HepG2 (cell line): ENCODE data around the gene SLC10A1. TPM values are rescaled to one million over a fixed set of nuclear protein-coding genes. Genes with fewer than 3 reads are reported as not detected.

Experiments used
- NR2F2 ChIP-seq: IDR thresholded peaks from 2 replicates; pipeline ENCODE4 v1.6.1; 2012; ENCODE audit warnings: low read depth, inconsistent platforms, borderline replicate concordance
- RFX3 ChIP-seq: IDR thresholded peaks from 2 replicates; pipeline ENCODE4 v1.6.1; 2016; ENCODE audit warnings: missing biosample characterization, missing genetic modification reagents
- TBP ChIP-seq: sonication (generic); formaldehyde crosslinking; IDR thresholded peaks from 2 replicates; pipeline ENCODE4 v1.5.0; 2020; ENCODE audit warnings: missing genetic modification reagents
- ZFYVE20 ChIP-seq: sonication (generic); formaldehyde crosslinking; IDR thresholded peaks from 2 replicates; pipeline ENCODE4 v1.8.0; 2023; ENCODE audit warnings: low read depth, mild to moderate bottlenecking, moderate library complexity, missing genetic modification reagents, borderline replicate concordance
- ZMYM4 ChIP-seq: sonication (generic); formaldehyde crosslinking; IDR thresholded peaks from 2 replicates; pipeline ENCODE4 v1.8.1; 2023; ENCODE audit warnings: mild to moderate bottlenecking, missing genetic modification reagents
- ZNF160 ChIP-seq: sonication (generic); formaldehyde crosslinking; IDR thresholded peaks from 2 replicates; pipeline ENCODE4 v1.8.0; 2022; ENCODE audit warnings: mild to moderate bottlenecking, inconsistent platforms, missing genetic modification reagents
- ZNF350 ChIP-seq: sonication (generic); formaldehyde crosslinking; IDR thresholded peaks from 2 replicates; pipeline ENCODE4 v1.4.0; 2020; ENCODE audit warnings: mild to moderate bottlenecking, low read depth, missing genetic modification reagents, borderline replicate concordance
- ZNF367 ChIP-seq: sonication (generic); formaldehyde crosslinking; IDR thresholded peaks from 2 replicates; pipeline ENCODE4 v1.4.0; 2020; ENCODE audit warnings: missing genetic modification reagents, borderline replicate concordance
- ZSCAN20 ChIP-seq: sonication (generic); formaldehyde crosslinking; IDR thresholded peaks from 2 replicates; pipeline ENCODE4 v1.4.0; 2020; ENCODE audit warnings: missing genetic modification reagents, mild to moderate bottlenecking, borderline replicate concordance
- polyA plus RNA-seq, 8 experiments: library from polyadenylated mRNA; depleted of rRNA in 3 of 8; stranded (reverse) in 7 of 8; unstranded in 1 of 8; fragments of >200 nt; fragmentation: Illumina TruSeq in 4 of 8; extraction: Trizol in 4 of 8; gene quantifications; 2 replicates each; pipeline versions ENCODE4 v1.2.1 to v1.2.3, GENCODE V29; 2011 to 2016; ENCODE audit warnings: low read depth in 4 of 8, missing spikeins in 1 of 8, mixed read lengths in 1 of 8; ENCODE audit not compliant: insufficient read depth in 1 of 8
- total RNA-seq, 5 experiments: library from RNA; depleted of rRNA; stranded (reverse); fragments of >200 nt; fragmentation: Illumina TruSeq; extraction: Trizol; gene quantifications; 2 replicates each; pipeline ENCODE4 v1.2.3, GENCODE V29; 2016; ENCODE audit warnings: low read depth in 1 of 5
- TF ChIP-seq, protein P1 (sequence below): sonication (generic); formaldehyde crosslinking; IDR thresholded peaks from 2 replicates; pipeline ENCODE4 v1.8.1; 2022; ENCODE audit warnings: low read depth, mild to moderate bottlenecking, missing genetic modification reagents
- TF ChIP-seq, protein P2 (sequence below): sonication (generic); formaldehyde crosslinking; IDR thresholded peaks from 2 replicates; pipeline ENCODE4 v1.4.0; 2020; ENCODE audit warnings: mild to moderate bottlenecking, missing genetic modification reagents
- TF ChIP-seq, protein P3 (sequence below): sonication (generic); formaldehyde crosslinking; IDR thresholded peaks from 2 replicates; pipeline ENCODE4 v1.8.0; 2022; ENCODE audit warnings: mild to moderate bottlenecking, missing genetic modification reagents, moderate library complexity
- TF ChIP-seq, protein P4 (sequence below): sonication (generic); formaldehyde crosslinking; IDR thresholded peaks from 2 replicates; pipeline ENCODE4 v1.4.0; 2020; ENCODE audit warnings: mild to moderate bottlenecking, missing genetic modification reagents
- TF ChIP-seq, protein P5 (sequence below): sonication (generic); formaldehyde crosslinking; IDR thresholded peaks from 2 replicates; pipeline ENCODE4 v1.9.0; 2022; ENCODE audit warnings: missing genetic modification reagents, mild to moderate bottlenecking, borderline replicate concordance
- TF ChIP-seq, protein P6 (sequence below): sonication (generic); formaldehyde crosslinking; IDR thresholded peaks from 2 replicates; pipeline ENCODE4 v1.4.0; 2020; ENCODE audit warnings: missing genetic modification reagents

SLC10A1 gene
- total and polyA plus RNA-seq, 2 of the 13 experiments (the other 11 are each of a cell fraction or from before 2014, with no cell fraction given): 0.17 TPM; not detected in 1

DNA sequence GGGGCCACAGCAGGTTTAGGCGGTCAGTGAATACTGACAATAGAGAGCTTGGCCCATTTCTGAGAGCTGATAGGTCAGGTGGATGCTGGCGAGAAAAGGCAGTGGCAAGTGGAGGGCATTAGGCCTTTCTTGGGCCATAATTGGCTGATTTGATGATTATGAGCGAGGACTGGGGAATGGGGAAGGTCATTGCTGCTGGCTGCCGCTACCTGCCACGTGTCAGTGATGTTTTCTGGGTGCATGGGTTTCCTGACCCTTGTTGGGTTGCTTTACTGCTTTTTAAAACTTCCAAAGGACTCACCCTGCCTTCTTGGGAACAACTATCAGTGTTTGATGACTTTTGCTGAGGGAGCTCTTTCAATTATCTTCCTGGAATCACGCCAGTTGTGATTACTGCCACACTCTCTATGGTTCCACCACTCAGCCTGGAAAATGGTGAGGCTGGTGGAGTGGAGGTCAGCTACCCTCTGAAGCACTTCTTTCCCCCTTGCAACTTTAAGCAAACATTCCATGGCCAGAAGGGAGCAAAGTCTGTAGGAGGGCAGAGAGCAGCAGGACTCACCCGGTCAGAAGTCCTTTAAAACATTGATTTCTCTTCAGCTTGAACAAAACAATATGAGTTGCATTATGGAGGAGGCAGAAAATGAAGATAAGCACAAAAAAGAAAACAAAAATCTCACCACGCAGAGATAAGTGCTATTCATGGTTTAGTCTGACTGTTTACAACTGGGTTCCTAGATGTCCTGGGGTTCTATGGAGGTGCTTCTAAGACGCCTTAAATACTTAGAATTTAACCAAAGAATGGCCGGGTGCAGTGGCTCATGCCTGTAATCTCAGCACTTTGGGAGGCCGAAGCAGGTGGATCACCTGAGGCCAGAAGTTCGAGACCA lies 12.1 kb upstream of the SLC10A1 start (continued):
- TF ChIP-seq, protein P1, sequence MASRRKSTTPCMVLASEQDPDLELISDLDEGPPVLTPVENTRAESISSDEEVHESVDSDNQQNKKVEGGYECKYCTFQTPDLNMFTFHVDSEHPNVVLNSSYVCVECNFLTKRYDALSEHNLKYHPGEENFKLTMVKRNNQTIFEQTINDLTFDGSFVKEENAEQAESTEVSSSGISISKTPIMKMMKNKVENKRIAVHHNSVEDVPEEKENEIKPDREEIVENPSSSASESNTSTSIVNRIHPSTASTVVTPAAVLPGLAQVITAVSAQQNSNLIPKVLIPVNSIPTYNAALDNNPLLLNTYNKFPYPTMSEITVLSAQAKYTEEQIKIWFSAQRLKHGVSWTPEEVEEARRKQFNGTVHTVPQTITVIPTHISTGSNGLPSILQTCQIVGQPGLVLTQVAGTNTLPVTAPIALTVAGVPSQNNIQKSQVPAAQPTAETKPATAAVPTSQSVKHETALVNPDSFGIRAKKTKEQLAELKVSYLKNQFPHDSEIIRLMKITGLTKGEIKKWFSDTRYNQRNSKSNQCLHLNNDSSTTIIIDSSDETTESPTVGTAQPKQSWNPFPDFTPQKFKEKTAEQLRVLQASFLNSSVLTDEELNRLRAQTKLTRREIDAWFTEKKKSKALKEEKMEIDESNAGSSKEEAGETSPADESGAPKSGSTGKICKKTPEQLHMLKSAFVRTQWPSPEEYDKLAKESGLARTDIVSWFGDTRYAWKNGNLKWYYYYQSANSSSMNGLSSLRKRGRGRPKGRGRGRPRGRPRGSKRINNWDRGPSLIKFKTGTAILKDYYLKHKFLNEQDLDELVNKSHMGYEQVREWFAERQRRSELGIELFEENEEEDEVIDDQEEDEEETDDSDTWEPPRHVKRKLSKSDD (CRISPR knock-in tag): peak; percentile 57; the same call in 1 of the 2 replicates
- TF ChIP-seq, protein P2, sequence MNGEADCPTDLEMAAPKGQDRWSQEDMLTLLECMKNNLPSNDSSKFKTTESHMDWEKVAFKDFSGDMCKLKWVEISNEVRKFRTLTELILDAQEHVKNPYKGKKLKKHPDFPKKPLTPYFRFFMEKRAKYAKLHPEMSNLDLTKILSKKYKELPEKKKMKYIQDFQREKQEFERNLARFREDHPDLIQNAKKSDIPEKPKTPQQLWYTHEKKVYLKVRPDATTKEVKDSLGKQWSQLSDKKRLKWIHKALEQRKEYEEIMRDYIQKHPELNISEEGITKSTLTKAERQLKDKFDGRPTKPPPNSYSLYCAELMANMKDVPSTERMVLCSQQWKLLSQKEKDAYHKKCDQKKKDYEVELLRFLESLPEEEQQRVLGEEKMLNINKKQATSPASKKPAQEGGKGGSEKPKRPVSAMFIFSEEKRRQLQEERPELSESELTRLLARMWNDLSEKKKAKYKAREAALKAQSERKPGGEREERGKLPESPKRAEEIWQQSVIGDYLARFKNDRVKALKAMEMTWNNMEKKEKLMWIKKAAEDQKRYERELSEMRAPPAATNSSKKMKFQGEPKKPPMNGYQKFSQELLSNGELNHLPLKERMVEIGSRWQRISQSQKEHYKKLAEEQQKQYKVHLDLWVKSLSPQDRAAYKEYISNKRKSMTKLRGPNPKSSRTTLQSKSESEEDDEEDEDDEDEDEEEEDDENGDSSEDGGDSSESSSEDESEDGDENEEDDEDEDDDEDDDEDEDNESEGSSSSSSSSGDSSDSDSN (CRISPR knock-in tag): peak; percentile 33
- TF ChIP-seq ZNF367 (CRISPR knock-in tag): no peak
- TF ChIP-seq, protein P3, sequence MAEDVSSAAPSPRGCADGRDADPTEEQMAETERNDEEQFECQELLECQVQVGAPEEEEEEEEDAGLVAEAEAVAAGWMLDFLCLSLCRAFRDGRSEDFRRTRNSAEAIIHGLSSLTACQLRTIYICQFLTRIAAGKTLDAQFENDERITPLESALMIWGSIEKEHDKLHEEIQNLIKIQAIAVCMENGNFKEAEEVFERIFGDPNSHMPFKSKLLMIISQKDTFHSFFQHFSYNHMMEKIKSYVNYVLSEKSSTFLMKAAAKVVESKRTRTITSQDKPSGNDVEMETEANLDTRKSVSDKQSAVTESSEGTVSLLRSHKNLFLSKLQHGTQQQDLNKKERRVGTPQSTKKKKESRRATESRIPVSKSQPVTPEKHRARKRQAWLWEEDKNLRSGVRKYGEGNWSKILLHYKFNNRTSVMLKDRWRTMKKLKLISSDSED (CRISPR knock-in tag): no peak
- TF ChIP-seq, protein P4, sequence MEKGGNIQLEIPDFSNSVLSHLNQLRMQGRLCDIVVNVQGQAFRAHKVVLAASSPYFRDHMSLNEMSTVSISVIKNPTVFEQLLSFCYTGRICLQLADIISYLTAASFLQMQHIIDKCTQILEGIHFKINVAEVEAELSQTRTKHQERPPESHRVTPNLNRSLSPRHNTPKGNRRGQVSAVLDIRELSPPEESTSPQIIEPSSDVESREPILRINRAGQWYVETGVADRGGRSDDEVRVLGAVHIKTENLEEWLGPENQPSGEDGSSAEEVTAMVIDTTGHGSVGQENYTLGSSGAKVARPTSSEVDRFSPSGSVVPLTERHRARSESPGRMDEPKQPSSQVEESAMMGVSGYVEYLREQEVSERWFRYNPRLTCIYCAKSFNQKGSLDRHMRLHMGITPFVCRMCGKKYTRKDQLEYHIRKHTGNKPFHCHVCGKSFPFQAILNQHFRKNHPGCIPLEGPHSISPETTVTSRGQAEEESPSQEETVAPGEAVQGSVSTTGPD (CRISPR knock-in tag): peak; percentile 91
- TF ChIP-seq TBP: no peak
- TF ChIP-seq NR2F2: peak; percentile 92
- TF ChIP-seq ZFYVE20 (CRISPR knock-in tag): no peak
- no peak for TF ChIP-seq RFX3 (CRISPR knock-in tag)
- TF ChIP-seq ZMYM4 (CRISPR knock-in tag): peak; percentile 94
- no peak for TF ChIP-seq ZNF350 (CRISPR knock-in tag)
- TF ChIP-seq, protein P5, sequence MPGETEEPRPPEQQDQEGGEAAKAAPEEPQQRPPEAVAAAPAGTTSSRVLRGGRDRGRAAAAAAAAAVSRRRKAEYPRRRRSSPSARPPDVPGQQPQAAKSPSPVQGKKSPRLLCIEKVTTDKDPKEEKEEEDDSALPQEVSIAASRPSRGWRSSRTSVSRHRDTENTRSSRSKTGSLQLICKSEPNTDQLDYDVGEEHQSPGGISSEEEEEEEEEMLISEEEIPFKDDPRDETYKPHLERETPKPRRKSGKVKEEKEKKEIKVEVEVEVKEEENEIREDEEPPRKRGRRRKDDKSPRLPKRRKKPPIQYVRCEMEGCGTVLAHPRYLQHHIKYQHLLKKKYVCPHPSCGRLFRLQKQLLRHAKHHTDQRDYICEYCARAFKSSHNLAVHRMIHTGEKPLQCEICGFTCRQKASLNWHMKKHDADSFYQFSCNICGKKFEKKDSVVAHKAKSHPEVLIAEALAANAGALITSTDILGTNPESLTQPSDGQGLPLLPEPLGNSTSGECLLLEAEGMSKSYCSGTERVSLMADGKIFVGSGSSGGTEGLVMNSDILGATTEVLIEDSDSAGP (CRISPR knock-in tag): peak; percentile 42
- TF ChIP-seq ZNF160 (CRISPR knock-in tag): peak; percentile 61; the same call in 1 of the 2 replicates
- 0 out of 2 replicates have a peak, but pooled peaks have one; percentile 53 for TF ChIP-seq ZSCAN20 (CRISPR knock-in tag)
- TF ChIP-seq, protein P6, sequence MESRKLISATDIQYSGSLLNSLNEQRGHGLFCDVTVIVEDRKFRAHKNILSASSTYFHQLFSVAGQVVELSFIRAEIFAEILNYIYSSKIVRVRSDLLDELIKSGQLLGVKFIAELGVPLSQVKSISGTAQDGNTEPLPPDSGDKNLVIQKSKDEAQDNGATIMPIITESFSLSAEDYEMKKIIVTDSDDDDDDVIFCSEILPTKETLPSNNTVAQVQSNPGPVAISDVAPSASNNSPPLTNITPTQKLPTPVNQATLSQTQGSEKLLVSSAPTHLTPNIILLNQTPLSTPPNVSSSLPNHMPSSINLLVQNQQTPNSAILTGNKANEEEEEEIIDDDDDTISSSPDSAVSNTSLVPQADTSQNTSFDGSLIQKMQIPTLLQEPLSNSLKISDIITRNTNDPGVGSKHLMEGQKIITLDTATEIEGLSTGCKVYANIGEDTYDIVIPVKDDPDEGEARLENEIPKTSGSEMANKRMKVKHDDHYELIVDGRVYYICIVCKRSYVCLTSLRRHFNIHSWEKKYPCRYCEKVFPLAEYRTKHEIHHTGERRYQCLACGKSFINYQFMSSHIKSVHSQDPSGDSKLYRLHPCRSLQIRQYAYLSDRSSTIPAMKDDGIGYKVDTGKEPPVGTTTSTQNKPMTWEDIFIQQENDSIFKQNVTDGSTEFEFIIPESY (CRISPR knock-in tag): peak; percentile 74
